HEK293 (cell line): Measurements from ENCODE around the gene CLEC4G.

Source experiments
- CTCF ChIP-seq: fragments of 450-650 bp; formaldehyde crosslinking; IDR thresholded peaks from 2 replicates; pipeline ENCODE4 v1.5.1; 2016; ENCODE audit warnings: missing biosample characterization, missing genetic modification characterization
- ZNF132 ChIP-seq: fragments of 450-650 bp; formaldehyde crosslinking; IDR thresholded peaks from 2 replicates; pipeline ENCODE4 v1.5.1; 2017; ENCODE audit warnings: missing biosample characterization, missing genetic modification characterization, borderline replicate concordance
- ZNF16 ChIP-seq: fragments of 450-650 bp; formaldehyde crosslinking; IDR thresholded peaks from 2 replicates; pipeline ENCODE4 v1.5.1; 2016; ENCODE audit warnings: low read depth, missing biosample characterization, missing genetic modification characterization
- ZNF174 ChIP-seq: fragments of 450-650 bp; formaldehyde crosslinking; IDR thresholded peaks from 2 replicates; pipeline ENCODE4 v1.5.0; 2017; ENCODE audit warnings: missing biosample characterization, mild to moderate bottlenecking, missing genetic modification characterization
- ZNF398 ChIP-seq: fragments of 450-650 bp; formaldehyde crosslinking; IDR thresholded peaks from 2 replicates; pipeline ENCODE4 v1.5.1; 2017; ENCODE audit warnings: missing biosample characterization, missing genetic modification characterization
- ZNF777 ChIP-seq: fragments of 450-650 bp; formaldehyde crosslinking; IDR thresholded peaks from 2 replicates; pipeline ENCODE4 v1.5.1; 2017; ENCODE audit warnings: missing biosample characterization, missing genetic modification characterization, borderline replicate concordance

- no peak for TF ChIP-seq ZNF777 (tag by site-specific recombination)
- TF ChIP-seq ZNF174 (tag by site-specific recombination), result no peak
- TF ChIP-seq ZNF398 (tag by site-specific recombination), result no peak
- no peak for TF ChIP-seq ZNF132
- no peak for TF ChIP-seq CTCF (tag by site-specific recombination)
- no peak for TF ChIP-seq ZNF16 (tag by site-specific recombination)
These were observed 15.1 kb downstream of the CLEC4G start for GRCh38 chr19:7716762-7717161.
